Peyer's patch (tissue), 4 donors: ENCODE results near the gene FAXDC2. TPM values are rescaled to one million over a fixed set of nuclear protein-coding genes. Genes with fewer than 3 reads are reported as not detected.
A peak's percentile ranks its signal among the peaks of the same experiment; 100 is the strongest.

Experiments used
- DNase-seq, 3 donors: peaks; one replicate each; pipeline ENCODE4 v3.0.0-alpha.2; 2017 to 2019
- H3K27ac ChIP-seq, 4 donors: fragments of 200-600 bp; sonication (generic); one replicate each; pipeline ENCODE4 v1.5.1; 2016 to 2019
- H3K27me3 ChIP-seq, 2 donors: fragments of 200-600 bp; sonication (generic); one replicate each; pipeline ENCODE4 v1.5.1; 2019
- H3K36me3 ChIP-seq, 3 donors: fragments of 200-600 bp; sonication (generic); one replicate each; pipeline ENCODE4 v1.5.1; 2016 to 2019
- H3K4me1 ChIP-seq, 4 donors: fragments of 200-600 bp; sonication (generic); one replicate each; pipeline ENCODE4 v1.5.1; 2016 to 2019
- H3K4me3 ChIP-seq, 4 donors: fragments of 200-600 bp; sonication (generic); 1 replicate in 3 of 4; 2 replicates in 1 of 4; pipeline ENCODE4 v1.5.1; 2016 to 2019; ENCODE audit warnings: mild to moderate bottlenecking in 1 of 4
- H3K9me3 ChIP-seq, 4 donors: fragments of 200-600 bp; sonication (generic); one replicate each; pipeline ENCODE4 v1.5.1; 2016 to 2019; ENCODE audit warnings: mild to moderate bottlenecking in 1 of 4
- CTCF ChIP-seq, 6 experiments: fragments of 450-650 bp in 4 of 6; fragments of 200-600 bp in 2 of 6; sonication (generic) in 1 of 6; IDR thresholded peaks; one replicate each; pipeline ENCODE4 v1.5.1; 2017 to 2019; ENCODE audit warnings: antibody characterized with exemption in 6 of 6, mild to moderate bottlenecking in 3 of 6, moderate library complexity in 1 of 6
- POLR2A ChIP-seq, 2 donors: fragments of 450-650 bp; IDR thresholded peaks; one replicate each; pipeline ENCODE4 v1.5.1; 2017; ENCODE audit warnings: antibody characterized with exemption in 2 of 2, mild to moderate bottlenecking in 2 of 2, moderate library complexity in 2 of 2
- total RNA-seq, 4 donors: library from RNA; depleted of rRNA; stranded (reverse); fragments of >200 nt; gene quantifications; one replicate each; pipeline ENCODE4 v1.1.0, GENCODE V29; 2016

The FAXDC2 gene
- total RNA-seq, 4 donors from 2014 or later = 16.5 to 64.2 (median 42.3) TPM

GRCh38 chr5:154851351-154851750 lies 948 bp upstream of the FAXDC2 start:
- Histone ChIP-seq H3K36me3 (no peaks in the 10 kb centered on the region), H3K27me3 (no peaks in the 10 kb centered on the region), H3K27ac (peak overlapping the region in 1 of 4 donors; percentile 75), H3K9me3 (no peaks in the 10 kb centered on the region), H3K4me1 (peaks cover 0 to 8% (median 0%) of the 10 kb centered on the region in 4 donors), H3K4me3 (no peak overlapping the region)
- peak in 1 of 3 donors; percentile 7 for DNase-seq
- no peak for TF ChIP-seq CTCF (IDR thresholded peaks at IDR 0.05)
- no peak for TF ChIP-seq POLR2A (IDR thresholded peaks at IDR 0.05)

- peak in 1 of 3 donors; percentile 0 for DNase-seq
- Histone ChIP-seq H3K9me3 (no peaks in the 10 kb centered on the region), H3K4me1 (peaks cover 0 to 8% (median 0%) of the 10 kb centered on the region in 4 donors), H3K27ac (peak overlapping the region in 3 of 4 donors; percentile 51 to 75 (median 68)), H3K36me3 (no peaks in the 10 kb centered on the region), H3K27me3 (no peaks in the 10 kb centered on the region), H3K4me3 (peak overlapping the region; percentile 19 to 49 (median 36))
- no peak for TF ChIP-seq CTCF (IDR thresholded peaks at IDR 0.05)
- no peak for TF ChIP-seq POLR2A (IDR thresholded peaks at IDR 0.05)
Measured at GRCh38 chr5:154849791-154850201, 607 bp downstream of the FAXDC2 start.

GRCh38 chr5:154849264-154849785 lies 1.1 kb downstream of the FAXDC2 start:
- peak overlapping the region in 2 of 4 donors; percentile 48 to 49 for H3K4me3 ChIP-seq
- H3K27me3 ChIP-seq = no peaks in the 10 kb centered on the region
- DNase-seq = peak in 1 of 3 donors; percentile 13
- peak overlapping the region in 1 of 4 donors; percentile 75 for H3K27ac ChIP-seq
- no peaks in the 10 kb centered on the region for H3K9me3 ChIP-seq
- peaks cover 0 to 8% (median 0%) of the 10 kb centered on the region in 4 donors for H3K4me1 ChIP-seq
- TF ChIP-seq POLR2A (IDR thresholded peaks at IDR 0.05) (no peak), CTCF (IDR thresholded peaks at IDR 0.05) (no peak)
- no peaks in the 10 kb centered on the region for H3K36me3 ChIP-seq

- H3K27me3 ChIP-seq = no peaks in the 10 kb centered on the region
- TF ChIP-seq CTCF (IDR thresholded peaks at IDR 0.05) = no peak
- TF ChIP-seq POLR2A (IDR thresholded peaks at IDR 0.05) = no peak
- no peaks in the 10 kb centered on the region for H3K9me3 ChIP-seq
- no peak overlapping the region for H3K4me3 ChIP-seq
- no peak for DNase-seq
- H3K27ac ChIP-seq = no peak overlapping the region
- H3K4me1 ChIP-seq = no peaks in the 10 kb centered on the region
- H3K36me3 ChIP-seq = no peaks in the 10 kb centered on the region
Measured at GRCh38 chr5:154844809-154845208, 5.6 kb downstream of the FAXDC2 start.

GRCh38 chr5:154842689-154843530 lies 7.5 kb downstream of the FAXDC2 start:
- DNase-seq = no peak
- no peaks in the 10 kb centered on the region for H3K27me3 ChIP-seq
- H3K4me3 ChIP-seq = no peak overlapping the region
- H3K4me1 ChIP-seq = peaks cover 0 to 1% (median 0%) of the 10 kb centered on the region in 4 donors
- H3K9me3 ChIP-seq = no peaks in the 10 kb centered on the region
- no peak for TF ChIP-seq POLR2A (IDR thresholded peaks at IDR 0.05)
- TF ChIP-seq CTCF (IDR thresholded peaks at IDR 0.05) = no peak
- H3K36me3 ChIP-seq = peaks cover 0 to 2% (median 0%) of the 10 kb centered on the region in 3 donors
- no peak overlapping the region for H3K27ac ChIP-seq
